Measurements from ENCODE around the gene RAB35. TPM values are rescaled to one million over a fixed set of nuclear protein-coding genes. Genes with fewer than 3 reads are reported as not detected.

RAB35 gene
- total RNA-seq = 40.5 and 47.1 TPM in 2 replicates

GRCh38 chr12:120116441-120116791 lies at the start of gene RAB35:
Gene RAB35, minus strand, starts transcription at chr12:120116753. Its CDS starts 103 bp downstream, at chr12:120116650.
- no peak for DNase-seq (ENCODE audit: extremely low read depth, low read depth, low spot score)

DNA sequence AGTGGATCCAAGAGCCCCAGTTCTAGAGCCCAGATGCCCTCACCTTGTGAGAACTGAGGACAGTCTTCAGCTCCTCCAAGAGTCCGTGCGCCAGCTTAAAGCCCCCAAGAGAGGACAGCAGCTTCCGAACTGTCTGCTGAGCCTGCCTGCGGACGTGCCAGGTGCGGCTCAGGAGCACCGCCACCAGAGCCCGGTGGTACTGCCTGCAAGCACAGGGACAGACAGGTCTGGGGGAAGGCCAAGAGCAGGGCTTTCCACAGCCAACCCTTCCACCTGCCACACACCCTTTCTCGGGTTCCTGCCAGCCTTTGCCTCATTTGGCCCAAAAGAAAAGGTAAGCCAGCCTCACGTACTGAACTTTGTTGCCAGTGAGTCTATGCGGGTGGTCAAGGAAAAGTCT lies 47.7 kb upstream of the RAB35 start:
- DNase-seq (ENCODE audit: extremely low read depth, low read depth, low spot score) = no peak

GRCh38 chr12:120162763-120163162 lies 46.2 kb upstream of the RAB35 start:
- no peak for DNase-seq (ENCODE audit: extremely low read depth, low read depth, low spot score)

DNA sequence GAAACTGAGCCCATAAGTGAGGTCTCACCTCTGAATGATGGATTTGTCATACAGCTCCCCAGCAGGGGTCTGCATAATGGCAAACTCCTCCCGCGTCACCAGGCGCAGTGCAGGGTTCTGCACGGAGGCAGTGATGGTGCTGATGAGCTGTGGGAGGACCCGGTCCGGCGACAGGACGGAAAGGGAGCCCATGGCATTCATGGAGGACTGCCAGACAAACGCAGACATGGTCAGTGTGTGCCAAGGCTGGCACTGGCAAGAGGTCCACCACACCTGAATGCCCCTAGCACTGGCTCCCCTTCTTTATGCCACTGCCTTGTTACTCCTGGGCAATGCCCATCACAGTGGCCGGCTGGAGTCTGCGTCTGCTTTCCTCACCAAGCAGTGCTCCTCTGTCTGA lies 45.3 kb upstream of the RAB35 start:
- no peak for DNase-seq (ENCODE audit: extremely low read depth, low read depth, low spot score)

DNA sequence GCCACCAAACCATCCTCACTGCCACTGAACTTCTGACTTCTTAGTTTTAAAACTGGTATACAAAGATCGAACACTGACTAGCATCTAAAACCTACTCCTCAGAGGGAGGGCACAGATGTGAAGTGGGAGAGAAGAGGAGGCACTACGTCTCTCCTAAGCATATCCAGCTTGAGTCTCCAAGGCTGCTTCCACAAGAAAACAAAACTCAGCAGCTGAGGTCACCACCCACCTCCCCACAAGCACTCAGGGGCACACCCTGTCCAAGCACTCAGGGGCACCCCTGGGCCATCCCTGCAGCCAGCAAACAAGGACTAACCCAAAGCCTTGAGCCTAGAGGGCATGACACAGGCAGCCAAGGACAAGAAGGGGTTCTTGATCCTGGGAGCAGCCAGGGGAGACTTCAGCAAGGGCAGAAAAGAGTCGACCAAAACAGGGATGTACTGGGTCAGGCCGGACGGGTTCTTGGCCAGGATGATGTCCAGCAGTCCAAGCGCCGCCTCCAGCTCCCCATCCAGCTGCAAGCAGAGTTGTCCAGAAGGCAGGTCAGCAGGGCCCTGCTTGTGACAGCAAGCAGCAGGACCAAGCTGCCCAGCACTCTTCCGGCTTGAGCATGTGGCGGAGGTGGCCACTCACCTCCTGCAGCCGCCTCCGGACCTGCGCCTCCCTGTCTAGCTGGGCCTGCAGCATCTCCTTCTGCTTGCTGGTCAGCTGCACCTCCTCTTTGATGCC lies 43.1 kb upstream of the RAB35 start:
- no peak for DNase-seq (ENCODE audit: extremely low read depth, low read depth, low spot score)

- no peak for DNase-seq (ENCODE audit: extremely low read depth, low read depth, low spot score)
These were observed 41.8 kb upstream of the RAB35 start for GRCh38 chr12:120158351-120158750.

GRCh38 chr12:120157678-120158077 lies 41.1 kb upstream of the RAB35 start:
- no peak for DNase-seq (ENCODE audit: extremely low read depth, low read depth, low spot score)

DNA sequence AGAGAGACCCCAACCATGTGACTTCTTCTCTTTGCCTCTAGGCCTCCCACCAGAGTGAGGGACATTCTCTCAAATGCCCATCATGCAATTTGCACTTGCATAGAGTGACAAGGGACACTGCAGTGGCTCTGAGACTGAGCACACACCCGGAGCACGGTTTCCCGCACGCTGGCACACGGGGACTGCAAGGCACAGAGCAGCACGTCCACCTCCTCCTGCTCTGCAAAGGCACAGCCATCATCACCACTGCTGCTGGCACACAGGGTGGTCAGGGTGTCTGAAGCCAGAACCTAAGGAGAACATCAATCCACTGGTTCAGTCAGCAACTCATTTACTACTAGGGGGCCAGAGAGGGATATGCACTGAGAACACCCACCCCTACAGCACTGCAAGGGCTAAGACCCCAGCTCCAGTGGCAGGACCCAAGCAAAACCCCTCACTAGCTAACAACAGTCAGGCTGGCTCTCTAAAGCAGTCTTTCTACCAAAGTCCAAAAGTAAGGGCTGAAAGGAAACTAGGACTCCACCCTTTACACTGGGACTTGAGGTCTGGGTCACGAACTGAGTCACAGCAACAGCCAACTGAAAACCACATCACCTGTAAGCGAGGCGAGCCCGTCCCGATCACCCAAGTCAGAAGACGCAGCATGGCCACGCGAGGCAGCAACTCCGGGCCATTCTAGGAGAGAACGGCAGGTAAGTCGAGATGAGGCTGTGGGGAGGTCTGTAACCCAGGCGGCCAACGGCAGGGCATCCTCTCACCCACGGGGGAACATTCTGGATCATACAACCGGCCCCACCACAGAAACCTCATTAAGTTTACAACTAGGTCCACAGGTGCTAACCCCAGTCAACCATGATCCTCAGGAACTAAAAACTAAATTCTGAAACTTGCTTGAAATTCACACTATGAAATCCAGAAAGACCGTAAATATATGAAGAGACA lies 40.0 kb upstream of the RAB35 start:
- no peak for DNase-seq (ENCODE audit: extremely low read depth, low read depth, low spot score)

DNA sequence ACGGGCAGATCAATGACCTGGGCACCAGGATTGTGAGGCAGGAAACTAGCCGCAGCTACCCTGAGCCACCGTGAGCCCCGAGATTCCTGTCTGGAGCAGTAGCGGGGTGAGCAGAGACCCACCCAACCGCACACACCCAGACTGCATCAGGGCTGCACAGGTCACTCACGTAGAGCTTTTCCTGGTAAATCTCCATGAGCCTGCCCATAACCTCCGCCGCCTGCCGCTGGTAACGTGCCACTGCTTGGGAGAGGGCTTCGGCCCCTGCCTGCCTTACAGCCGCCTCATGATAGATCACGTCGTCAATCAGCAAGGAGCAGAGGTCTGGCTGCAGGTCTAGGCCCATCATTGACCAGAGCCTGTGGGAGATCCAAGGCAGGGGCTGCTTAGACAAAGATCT lies 38.5 kb upstream of the RAB35 start:
- no peak for DNase-seq (ENCODE audit: extremely low read depth, low read depth, low spot score)

GRCh38 chr12:120150919-120151525 lies 34.5 kb upstream of the RAB35 start:
- DNase-seq (ENCODE audit: extremely low read depth, low read depth, low spot score) = no peak

GRCh38 chr12:120148011-120148410 lies 31.5 kb upstream of the RAB35 start:
- DNase-seq (ENCODE audit: extremely low read depth, low read depth, low spot score) = no peak

- no peak for DNase-seq (ENCODE audit: extremely low read depth, low read depth, low spot score)
These were observed 28.6 kb upstream of the RAB35 start for GRCh38 chr12:120145164-120145563.

DNA sequence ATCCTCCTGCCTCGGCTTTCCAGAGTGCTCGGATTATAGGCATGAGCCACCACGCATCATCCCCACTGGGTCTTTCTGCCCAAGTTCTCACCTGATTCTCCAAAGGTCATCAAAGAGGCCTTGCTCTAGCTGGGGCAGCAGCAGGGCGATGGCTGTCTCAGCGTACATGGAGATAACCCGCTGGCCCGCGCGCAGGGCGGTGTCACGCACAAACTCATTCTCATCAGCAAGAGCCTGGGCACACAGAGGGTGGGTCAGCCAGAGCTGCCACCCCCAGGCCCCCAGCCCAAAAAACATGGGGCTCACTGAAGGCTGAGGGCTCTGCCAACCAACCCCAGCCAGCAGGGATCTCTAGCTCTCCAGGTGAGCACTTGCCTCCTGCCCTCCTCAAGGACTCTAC lies 27.7 kb upstream of the RAB35 start:
- no peak for DNase-seq (ENCODE audit: extremely low read depth, low read depth, low spot score)

DNA sequence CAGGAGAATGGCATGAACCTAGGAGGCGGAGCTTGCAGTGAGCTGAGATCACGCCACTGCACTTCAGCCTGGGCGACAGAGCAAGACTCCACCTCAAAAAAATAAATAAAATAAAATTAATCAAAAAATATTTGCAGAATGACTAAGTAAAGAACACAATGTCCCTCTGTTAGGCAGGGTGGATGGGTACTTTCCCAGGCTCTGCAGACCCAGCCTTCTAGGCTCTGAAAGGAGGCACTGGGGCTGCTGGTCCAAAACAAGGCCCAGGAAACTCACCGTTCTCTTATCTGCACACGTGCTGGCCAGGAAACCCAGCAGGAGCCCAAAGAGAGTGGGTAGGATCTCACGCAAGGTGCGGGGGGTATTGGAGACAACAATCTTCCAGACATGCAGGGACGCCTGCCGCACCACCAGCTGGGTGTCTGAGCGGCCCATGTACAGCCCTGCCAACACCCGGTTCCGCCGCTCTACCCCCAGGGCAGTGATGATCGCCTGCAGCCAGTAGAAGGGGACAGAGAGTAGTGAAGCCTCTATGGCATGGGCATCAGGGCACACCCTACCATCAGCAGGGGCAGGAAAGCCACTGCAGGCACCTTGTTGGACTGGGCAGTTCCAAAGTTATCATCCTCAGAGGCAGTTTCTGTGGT lies 25.8 kb upstream of the RAB35 start:
- DNase-seq (ENCODE audit: extremely low read depth, low read depth, low spot score) = no peak

DNA sequence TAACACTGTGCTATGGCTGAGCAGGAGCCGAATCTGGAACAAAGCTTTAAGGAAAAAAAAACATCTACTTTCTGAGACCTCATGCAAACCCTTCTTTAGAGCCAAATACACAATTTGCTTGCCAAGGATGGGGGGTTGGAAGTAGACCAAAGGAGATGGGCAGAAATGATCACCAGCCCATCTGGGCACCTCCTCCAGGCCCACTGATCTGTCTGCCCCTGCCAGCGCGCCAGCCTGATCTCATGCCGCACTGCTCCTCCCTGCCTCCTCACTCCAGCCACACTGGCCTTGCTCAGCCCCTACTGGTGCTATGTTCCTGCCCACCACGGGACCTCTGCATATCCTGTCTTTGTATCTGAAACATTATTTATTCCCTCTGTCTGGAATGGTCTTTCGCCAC lies 24.8 kb upstream of the RAB35 start:
- DNase-seq (ENCODE audit: extremely low read depth, low read depth, low spot score) = no peak

DNA sequence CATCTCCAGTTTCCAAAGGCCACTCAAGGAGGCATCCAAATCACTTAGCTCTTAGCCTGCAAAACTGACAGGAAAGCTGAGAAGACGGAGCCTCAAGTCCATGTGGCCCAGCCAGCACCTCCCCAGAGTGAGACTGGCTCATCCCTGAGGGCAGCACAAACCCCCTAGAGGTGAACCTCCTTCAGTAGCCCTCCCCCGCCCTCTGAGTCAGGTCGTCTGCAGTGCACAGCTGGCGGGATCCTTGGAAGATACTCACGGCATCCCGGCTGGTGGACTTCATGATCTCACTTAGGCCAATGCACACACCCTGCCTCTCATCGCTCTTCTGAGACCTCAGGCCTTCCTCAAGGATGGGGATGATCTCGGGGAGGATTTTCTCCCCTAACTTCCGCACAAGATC lies 24.1 kb upstream of the RAB35 start:
- no peak for DNase-seq (ENCODE audit: extremely low read depth, low read depth, low spot score)

DNA sequence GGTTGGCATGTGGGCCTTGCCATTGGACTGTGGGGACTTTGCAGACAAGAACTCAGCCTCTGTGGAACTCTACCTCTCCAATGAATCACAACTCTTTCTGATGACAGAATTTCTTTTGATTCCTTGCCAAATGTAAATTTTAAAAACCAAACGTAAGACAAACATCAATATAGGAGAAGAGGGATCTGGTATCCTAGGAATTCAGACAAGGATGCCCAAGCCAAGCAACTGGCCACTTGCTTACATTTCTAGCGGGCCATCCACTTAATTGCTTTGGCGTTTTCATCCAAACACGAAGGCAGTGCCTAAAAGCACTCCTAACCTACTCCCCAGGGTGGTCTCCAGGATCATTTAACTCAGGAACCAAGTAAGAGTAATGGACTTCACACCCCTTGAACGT lies 23.4 kb upstream of the RAB35 start:
- DNase-seq (ENCODE audit: extremely low read depth, low read depth, low spot score) = no peak

GRCh38 chr12:120138366-120138765 lies 21.8 kb upstream of the RAB35 start:
- no peak for DNase-seq (ENCODE audit: extremely low read depth, low read depth, low spot score)

- no peak for DNase-seq (ENCODE audit: extremely low read depth, low read depth, low spot score)
These were observed 21.3 kb upstream of the RAB35 start for GRCh38 chr12:120137833-120138232.

GRCh38 chr12:120136093-120136770 lies 19.7 kb upstream of the RAB35 start:
- no peak for DNase-seq (ENCODE audit: extremely low read depth, low read depth, low spot score)
